Measurements from ENCODE around the gene C5orf52. TPM values are rescaled to one million over a fixed set of nuclear protein-coding genes. Genes with fewer than 3 reads are reported as not detected.

Gene C5orf52
- total RNA-seq (2021), result not detected in 3 replicates
- not detected for Bru-seq, nascent RNA
- long read RNA-seq, experiment 1, result 0 reads
- long read RNA-seq, experiment 2, result 0 reads
- long read RNA-seq, experiment 3, result 0 reads

DNA sequence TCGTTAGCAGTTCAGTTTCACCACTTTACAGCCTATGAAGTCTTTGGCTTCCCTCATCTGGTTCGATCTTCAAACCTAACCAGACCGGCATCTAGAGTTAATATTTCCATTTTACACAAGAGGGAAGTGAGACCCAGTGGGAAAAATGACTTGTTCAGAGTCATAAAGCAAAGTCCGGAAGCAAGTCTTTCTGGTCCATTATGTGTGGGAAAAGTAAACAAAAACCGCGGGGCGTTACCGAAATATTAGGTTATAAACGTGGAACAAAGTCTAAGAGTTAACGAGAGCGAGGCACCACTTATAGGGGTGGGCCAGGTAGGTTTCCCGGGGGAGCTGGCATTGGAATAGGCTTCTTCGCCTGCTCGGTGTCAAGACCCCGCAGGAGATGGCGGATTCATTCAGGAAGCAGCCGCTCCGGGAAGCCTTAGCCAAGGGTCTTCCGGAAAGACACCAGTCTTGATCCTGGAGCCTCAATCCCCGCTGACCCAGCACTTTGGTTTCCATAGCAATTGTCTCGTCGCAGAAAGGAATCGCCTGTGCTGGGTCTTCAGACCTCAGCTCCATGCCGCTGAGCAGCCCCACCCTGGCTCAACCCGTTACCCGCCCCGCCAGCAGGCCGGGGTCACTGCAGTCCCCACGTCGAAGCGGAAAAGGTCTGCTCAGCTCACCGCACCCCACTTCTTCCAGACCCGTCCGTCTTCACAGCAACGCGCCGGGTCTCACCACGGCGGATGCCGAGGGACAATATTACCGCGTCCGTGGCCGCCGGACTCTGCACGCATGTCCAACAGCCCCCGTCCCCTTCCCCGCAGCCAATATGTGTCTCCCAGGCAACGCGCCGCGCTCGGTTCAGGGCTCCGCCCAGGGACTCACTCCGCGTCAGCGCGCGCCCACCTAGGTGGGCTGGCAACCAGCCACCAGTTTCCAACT, at the start of gene C5orf52:
Gene C5orf52 (plus strand): TSS at position 872 of the 930 bp plus-strand sequence. CDS start 82 bp downstream, outside the sequence.
- DNase-seq (ENCODE audit: low spot score) (peak; percentile 29), ATAC-seq (peak; percentile 64)
- CTCF ChIA-PET, result interaction anchor here (0.9 to 2.4 kb wide), 4 partner anchors 19 to 73 kb away, joined by 3 to 29 read pairs (median 7); partner anchors contain the start of genes LSM11 and THG1L
- H3K27ac Mint-ChIP-seq, result no peak within 1 kb of the TSS
- peaks cover 49% of the 10 kb centered on the region for H3K27me3 Mint-ChIP-seq (ENCODE audit: low read depth)
- TF ChIP-seq HMGXB4 (CRISPR knock-in tag; IDR thresholded peaks at IDR 0.05), result 0 out of 2 replicates have a peak, but pooled peaks have one; percentile 13
- TF ChIP-seq ETV6 (CRISPR knock-in tag; IDR thresholded peaks at IDR 0.05), result no peak
- TF ChIP-seq, protein P1, sequence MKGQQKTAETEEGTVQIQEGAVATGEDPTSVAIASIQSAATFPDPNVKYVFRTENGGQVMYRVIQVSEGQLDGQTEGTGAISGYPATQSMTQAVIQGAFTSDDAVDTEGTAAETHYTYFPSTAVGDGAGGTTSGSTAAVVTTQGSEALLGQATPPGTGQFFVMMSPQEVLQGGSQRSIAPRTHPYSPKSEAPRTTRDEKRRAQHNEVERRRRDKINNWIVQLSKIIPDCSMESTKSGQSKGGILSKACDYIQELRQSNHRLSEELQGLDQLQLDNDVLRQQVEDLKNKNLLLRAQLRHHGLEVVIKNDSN (CRISPR knock-in tag; IDR thresholded peaks at IDR 0.05), result no peak
- TF ChIP-seq, protein P2, sequence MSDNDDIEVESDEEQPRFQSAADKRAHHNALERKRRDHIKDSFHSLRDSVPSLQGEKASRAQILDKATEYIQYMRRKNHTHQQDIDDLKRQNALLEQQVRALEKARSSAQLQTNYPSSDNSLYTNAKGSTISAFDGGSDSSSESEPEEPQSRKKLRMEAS (CRISPR knock-in tag; IDR thresholded peaks at IDR 0.05), result 0 out of 2 replicates have a peak, but pooled peaks have one; percentile 4
- TF ChIP-seq SMAD3 (CRISPR knock-in tag; IDR thresholded peaks at IDR 0.05; ENCODE audit: borderline replicate concordance), result 0 out of 2 replicates have a peak, but pooled peaks have one; percentile 66
- TF ChIP-seq, protein P3, sequence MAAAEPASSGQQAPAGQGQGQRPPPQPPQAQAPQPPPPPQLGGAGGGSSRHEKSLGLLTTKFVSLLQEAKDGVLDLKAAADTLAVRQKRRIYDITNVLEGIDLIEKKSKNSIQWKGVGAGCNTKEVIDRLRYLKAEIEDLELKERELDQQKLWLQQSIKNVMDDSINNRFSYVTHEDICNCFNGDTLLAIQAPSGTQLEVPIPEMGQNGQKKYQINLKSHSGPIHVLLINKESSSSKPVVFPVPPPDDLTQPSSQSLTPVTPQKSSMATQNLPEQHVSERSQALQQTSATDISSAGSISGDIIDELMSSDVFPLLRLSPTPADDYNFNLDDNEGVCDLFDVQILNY (CRISPR knock-in tag; IDR thresholded peaks at IDR 0.05), result no peak
- TF ChIP-seq MYBL2 (CRISPR knock-in tag; IDR thresholded peaks at IDR 0.05), result no peak
- peaks cover 13% of the 10 kb centered on the region for H3K4me1 Mint-ChIP-seq
- peak within 1 kb of the TSS; percentile 88 for H3K4me3 Mint-ChIP-seq
- H3K36me3 Mint-ChIP-seq, result no peaks in the 10 kb centered on the region
- no peaks in the 10 kb centered on the region for H3K9me3 Mint-ChIP-seq
- POLR2A ChIA-PET, result interaction anchor here (0.6 kb wide), 1 partner anchor 43 kb away, joined by 3 read pairs; no protein-coding TSS in a partner anchor

DNA sequence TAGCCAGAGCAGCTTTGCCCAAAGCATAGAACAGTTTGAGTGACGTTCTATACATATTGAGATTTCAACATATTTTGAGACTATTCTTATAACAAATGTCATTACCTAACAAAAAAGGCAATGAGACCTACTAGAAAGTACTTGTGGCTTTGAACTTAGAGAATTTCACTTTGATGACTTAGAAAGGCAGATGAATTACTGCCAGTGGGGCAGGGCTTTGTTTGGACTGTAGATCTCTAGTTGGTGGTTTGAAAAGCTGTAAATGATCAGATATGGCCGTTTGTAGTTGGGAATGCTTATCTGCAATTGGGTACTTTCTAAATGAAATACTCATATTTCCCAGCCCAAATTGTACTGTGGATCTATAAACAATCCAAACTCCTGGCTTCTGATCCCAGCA, 47.2 kb upstream of the C5orf52 start:
- peaks cover 9% of the 10 kb centered on the region for H3K9me3 Mint-ChIP-seq
- POLR2A ChIA-PET, result no interaction called here
- H3K27me3 Mint-ChIP-seq (ENCODE audit: low read depth), result peaks cover under 1% of the 10 kb centered on the region
- H3K4me1 Mint-ChIP-seq, result no peaks in the 10 kb centered on the region
- H3K36me3 Mint-ChIP-seq, result no peaks in the 10 kb centered on the region
- CTCF ChIA-PET, result no interaction called here
- DNase-seq (ENCODE audit: low spot score) (no peak), ATAC-seq (no peak)
- TF ChIP-seq, protein P4, sequence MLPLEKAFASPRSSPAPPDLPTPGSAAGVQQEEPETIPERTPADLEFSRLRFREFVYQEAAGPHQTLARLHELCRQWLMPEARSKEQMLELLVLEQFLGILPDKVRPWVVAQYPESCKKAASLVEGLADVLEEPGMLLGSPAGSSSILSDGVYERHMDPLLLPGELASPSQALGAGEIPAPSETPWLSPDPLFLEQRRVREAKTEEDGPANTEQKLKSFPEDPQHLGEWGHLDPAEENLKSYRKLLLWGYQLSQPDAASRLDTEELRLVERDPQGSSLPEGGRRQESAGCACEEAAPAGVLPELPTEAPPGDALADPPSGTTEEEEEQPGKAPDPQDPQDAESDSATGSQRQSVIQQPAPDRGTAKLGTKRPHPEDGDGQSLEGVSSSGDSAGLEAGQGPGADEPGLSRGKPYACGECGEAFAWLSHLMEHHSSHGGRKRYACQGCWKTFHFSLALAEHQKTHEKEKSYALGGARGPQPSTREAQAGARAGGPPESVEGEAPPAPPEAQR (CRISPR knock-in tag; IDR thresholded peaks at IDR 0.05), result no peak
- TF ChIP-seq MXD4 (CRISPR knock-in tag; IDR thresholded peaks at IDR 0.05; ENCODE audit: borderline replicate concordance) (no peak), ZBTB21 (CRISPR knock-in tag; IDR thresholded peaks at IDR 0.05; ENCODE audit: borderline replicate concordance) (no peak), FOXP4 (CRISPR knock-in tag; IDR thresholded peaks at IDR 0.05) (no peak), TEAD4 (CRISPR knock-in tag; IDR thresholded peaks at IDR 0.05) (no peak), ZNF425 (CRISPR knock-in tag; conservative IDR thresholded peaks at IDR 0.05) (no peak), JUN (CRISPR knock-in tag; IDR thresholded peaks at IDR 0.05) (no peak), PREB (CRISPR knock-in tag; IDR thresholded peaks at IDR 0.05; ENCODE audit: borderline replicate concordance) (no peak), ELF4 (CRISPR knock-in tag; IDR thresholded peaks at IDR 0.05; ENCODE audit: low read depth) (no peak)
- TF ChIP-seq, protein P5, sequence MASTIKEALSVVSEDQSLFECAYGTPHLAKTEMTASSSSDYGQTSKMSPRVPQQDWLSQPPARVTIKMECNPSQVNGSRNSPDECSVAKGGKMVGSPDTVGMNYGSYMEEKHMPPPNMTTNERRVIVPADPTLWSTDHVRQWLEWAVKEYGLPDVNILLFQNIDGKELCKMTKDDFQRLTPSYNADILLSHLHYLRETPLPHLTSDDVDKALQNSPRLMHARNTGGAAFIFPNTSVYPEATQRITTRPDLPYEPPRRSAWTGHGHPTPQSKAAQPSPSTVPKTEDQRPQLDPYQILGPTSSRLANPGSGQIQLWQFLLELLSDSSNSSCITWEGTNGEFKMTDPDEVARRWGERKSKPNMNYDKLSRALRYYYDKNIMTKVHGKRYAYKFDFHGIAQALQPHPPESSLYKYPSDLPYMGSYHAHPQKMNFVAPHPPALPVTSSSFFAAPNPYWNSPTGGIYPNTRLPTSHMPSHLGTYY (CRISPR knock-in tag; IDR thresholded peaks at IDR 0.05), result no peak
- no peak overlapping the region for H3K27ac Mint-ChIP-seq
- no peak overlapping the region for H3K4me3 Mint-ChIP-seq

Data from WTC11 (cell line).